Gastrocnemius medialis (tissue), 4 donors: Measurements from ENCODE around the gene ARHGAP28. TPM values are rescaled to one million over a fixed set of nuclear protein-coding genes. Genes with fewer than 3 reads are reported as not detected.
"Not testable (repeated sequence)": the region's sequence is repeated elsewhere in the genome, so short reads cannot be mapped to it uniquely, and the experiment has no call there.

ENCODE experiments used
- ATAC-seq, 2 donors: fragments of 150-250 bp; one replicate each; pipeline ENCODE4 v1.9.1; 2016
- DNase-seq, 2 donors: peaks; one replicate each; pipeline ENCODE4 v3.0.0-alpha.2; 2019
- H3K27ac ChIP-seq, 4 donors: fragments of 200-600 bp; sonication (generic); 1 replicate in 1 of 4; 2 replicates in 3 of 4; pipeline ENCODE4 v1.5.1; 2016 to 2018; ENCODE audit warnings: mild to moderate bottlenecking in 2 of 4, moderate library complexity in 1 of 4
- H3K27me3 ChIP-seq, 3 donors: fragments of 200-600 bp; sonication (generic) in 2 of 3; 1 replicate in 1 of 3; 2 replicates in 2 of 3; pipeline versions ENCODE4 v1.5.1 to v1.6.0; 2016 to 2019; ENCODE audit warnings: mild to moderate bottlenecking in 1 of 3, moderate library complexity in 1 of 3
- H3K36me3 ChIP-seq, 2 donors: fragments of 200-600 bp; sonication (generic) in 1 of 2; one replicate each; pipeline ENCODE4 v1.5.1; 2017 to 2018
- H3K4me1 ChIP-seq, 2 donors: fragments of 200-600 bp; sonication (generic) in 1 of 2; one replicate each; pipeline ENCODE4 v1.5.1; 2016 to 2017; ENCODE audit warnings: mild to moderate bottlenecking in 2 of 2
- H3K4me3 ChIP-seq, 4 donors: fragments of 200-600 bp; sonication (generic) in 3 of 4; 1 replicate in 1 of 4; 2 replicates in 3 of 4; pipeline ENCODE4 v1.5.1; 2016 to 2019; ENCODE audit warnings: mild to moderate bottlenecking in 2 of 4
- H3K9me3 ChIP-seq, 3 donors: fragments of 200-600 bp; sonication (generic) in 2 of 3; 1 replicate in 1 of 3; 2 replicates in 2 of 3; pipeline ENCODE4 v1.5.1; 2016 to 2019
- POLR2A ChIP-seq, 2 donors: fragments of 450-650 bp; IDR thresholded peaks; one replicate each; pipeline ENCODE4 v1.6.1; 2017; ENCODE audit warnings: antibody characterized with exemption in 2 of 2, mild to moderate bottlenecking in 2 of 2, moderate library complexity in 2 of 2
- in situ Hi-C, 4 donors: fragments of 200-750 bp; cut with MboI; loops; one replicate each; pipeline versions ENCODE4 v1.15.0 to v1.8.0; 2017; ENCODE audit warnings: low sequenced_read_pairs in 4 of 4
- intact Hi-C: fragments of 100-400 bp; cut with DNase I; formaldehyde crosslinking; loops from one replicate; pipeline ENCODE4 v1.15.1; 2023; ENCODE audit warnings: low total_unique reads
- total RNA-seq, 4 donors: library from RNA; depleted of rRNA; stranded (reverse); fragments of >200 nt; gene quantifications; one replicate each; pipeline versions ENCODE4 v1.1.0 to v1.2.3, GENCODE V29; 2016
- TF ChIP-seq, protein P1 (sequence below), 5 experiments: fragments of 450-650 bp in 3 of 5; fragments of 200-600 bp in 2 of 5; sonication (generic) in 2 of 5; IDR thresholded peaks in 4 of 5; conservative IDR thresholded peaks in 1 of 5; 1 replicate in 4 of 5; 2 replicates in 1 of 5; pipeline ENCODE4 v1.5.1; 2016 to 2019; ENCODE audit warnings: antibody characterized with exemption in 5 of 5, mild to moderate bottlenecking in 3 of 5, moderate library complexity in 3 of 5

Gene ARHGAP28
- total RNA-seq, 4 donors from 2014 or later, result 4.6 to 17.9 (median 6.2) TPM

DNA sequence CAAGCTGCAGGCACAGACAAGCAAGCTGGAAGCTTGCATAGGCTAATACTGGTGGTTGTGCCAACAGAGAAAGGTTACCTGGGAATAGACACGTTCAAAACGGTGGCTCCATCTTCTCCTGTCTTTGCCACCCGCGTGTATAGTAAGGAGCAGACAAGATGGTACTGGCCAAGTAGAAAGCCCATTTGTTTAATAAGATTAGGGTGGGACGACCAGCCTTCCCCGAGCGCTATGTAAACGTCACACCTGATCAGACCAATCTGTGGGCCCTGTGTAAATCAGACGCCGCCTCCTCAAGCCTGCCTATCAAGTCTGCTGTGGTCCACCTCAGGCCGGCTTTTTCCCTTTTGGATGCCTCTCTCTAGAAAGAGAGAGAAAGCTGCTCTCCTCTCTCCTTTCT lies 198.8 kb downstream of the ARHGAP28 start:
- H3K4me3 ChIP-seq, result no peak overlapping the region
- ATAC-seq (no peak), DNase-seq (no peak)
- no peaks in the 10 kb centered on the region for H3K27me3 ChIP-seq
- H3K36me3 ChIP-seq, result no peaks in the 10 kb centered on the region
- no peaks in the 10 kb centered on the region for H3K4me1 ChIP-seq
- no peak overlapping the region for H3K27ac ChIP-seq
- H3K9me3 ChIP-seq, result no peaks in the 10 kb centered on the region
- TF ChIP-seq, protein P1, sequence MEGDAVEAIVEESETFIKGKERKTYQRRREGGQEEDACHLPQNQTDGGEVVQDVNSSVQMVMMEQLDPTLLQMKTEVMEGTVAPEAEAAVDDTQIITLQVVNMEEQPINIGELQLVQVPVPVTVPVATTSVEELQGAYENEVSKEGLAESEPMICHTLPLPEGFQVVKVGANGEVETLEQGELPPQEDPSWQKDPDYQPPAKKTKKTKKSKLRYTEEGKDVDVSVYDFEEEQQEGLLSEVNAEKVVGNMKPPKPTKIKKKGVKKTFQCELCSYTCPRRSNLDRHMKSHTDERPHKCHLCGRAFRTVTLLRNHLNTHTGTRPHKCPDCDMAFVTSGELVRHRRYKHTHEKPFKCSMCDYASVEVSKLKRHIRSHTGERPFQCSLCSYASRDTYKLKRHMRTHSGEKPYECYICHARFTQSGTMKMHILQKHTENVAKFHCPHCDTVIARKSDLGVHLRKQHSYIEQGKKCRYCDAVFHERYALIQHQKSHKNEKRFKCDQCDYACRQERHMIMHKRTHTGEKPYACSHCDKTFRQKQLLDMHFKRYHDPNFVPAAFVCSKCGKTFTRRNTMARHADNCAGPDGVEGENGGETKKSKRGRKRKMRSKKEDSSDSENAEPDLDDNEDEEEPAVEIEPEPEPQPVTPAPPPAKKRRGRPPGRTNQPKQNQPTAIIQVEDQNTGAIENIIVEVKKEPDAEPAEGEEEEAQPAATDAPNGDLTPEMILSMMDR (IDR thresholded peaks at IDR 0.05 in 4 of 5, conservative IDR thresholded peaks at IDR 0.05 in 1 of 5), result no peak
- TF ChIP-seq POLR2A (IDR thresholded peaks at IDR 0.05), result no peak
- in situ Hi-C loops (no loop called here), intact Hi-C loops (loop anchor here (10.0 kb wide), 1 partner anchor 246 kb away; no protein-coding TSS in a partner anchor)

DNA sequence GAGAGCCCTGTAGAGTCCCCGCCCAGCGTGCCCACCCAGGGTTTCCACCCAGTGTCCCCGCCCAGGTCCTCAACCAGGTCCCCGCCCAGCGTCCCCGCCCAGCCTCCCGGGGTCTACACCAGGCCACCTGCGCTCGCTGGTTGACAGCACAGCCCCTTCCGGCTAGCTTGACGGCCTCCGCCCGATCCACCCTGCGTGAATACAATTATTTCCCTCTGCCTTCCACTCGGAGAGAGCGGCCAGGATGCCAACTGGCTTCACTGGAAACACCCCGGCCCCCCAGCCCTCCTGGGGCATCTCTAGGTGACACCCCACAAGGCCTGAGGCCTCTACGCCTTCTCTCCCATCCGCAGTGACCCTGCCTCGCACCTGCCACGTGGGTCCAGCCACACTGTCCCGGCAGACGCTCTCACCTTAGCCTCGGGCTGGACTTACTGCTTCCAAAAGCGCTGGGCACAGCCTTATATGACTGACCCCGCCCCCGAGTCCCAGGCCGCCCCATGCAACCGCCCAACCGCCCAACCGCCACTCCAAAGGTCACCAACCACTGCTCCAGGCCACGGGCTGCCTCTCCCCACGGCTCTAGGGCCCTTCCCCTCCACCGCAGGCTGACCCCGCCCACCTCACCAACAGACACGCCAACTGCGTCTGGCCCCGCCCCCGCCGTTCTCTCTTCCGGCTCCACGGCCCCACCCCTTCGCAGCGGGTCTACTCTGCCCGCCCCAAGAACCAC lies 200.0 kb downstream of the ARHGAP28 start:
- in situ Hi-C loops, result no loop called here
- H3K36me3 ChIP-seq, result no peaks in the 10 kb centered on the region
- no peaks in the 10 kb centered on the region for H3K4me1 ChIP-seq
- no peaks in the 10 kb centered on the region for H3K9me3 ChIP-seq
- DNase-seq (no peak), ATAC-seq (no peak)
- H3K27me3 ChIP-seq, result no peaks in the 10 kb centered on the region
- H3K27ac ChIP-seq, result no peak overlapping the region
- intact Hi-C loops, result loop anchor here (10.0 kb wide), 1 partner anchor 245 kb away; no protein-coding TSS in a partner anchor
- no peak overlapping the region for H3K4me3 ChIP-seq
- TF ChIP-seq, protein P1 (IDR thresholded peaks at IDR 0.05 in 4 of 5, conservative IDR thresholded peaks at IDR 0.05 in 1 of 5), result no peak
- TF ChIP-seq POLR2A (IDR thresholded peaks at IDR 0.05), result no peak

DNA sequence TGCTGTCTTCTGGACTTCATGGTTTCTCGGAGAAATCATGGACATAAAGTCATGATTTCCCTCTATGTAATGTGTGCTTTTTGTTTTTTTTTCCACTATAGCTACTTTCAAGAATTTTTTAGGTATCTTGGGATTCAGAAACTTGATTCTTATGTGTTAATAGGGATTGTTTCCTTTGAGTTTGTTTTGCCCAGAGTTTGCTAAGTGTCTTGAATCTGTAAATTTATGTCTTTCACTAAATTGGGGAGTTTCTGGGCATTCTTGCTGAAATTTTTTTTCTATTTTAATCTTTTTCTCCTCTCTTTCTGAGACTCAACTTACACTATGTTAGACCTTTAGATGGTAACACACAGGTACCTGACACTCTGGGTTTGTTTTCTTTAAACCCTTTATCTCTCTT lies 205.3 kb downstream of the ARHGAP28 start:
- in situ Hi-C loops (no loop called here), intact Hi-C loops (no loop called here)
- ATAC-seq, result no peak
- Histone ChIP-seq H3K27me3 (no peaks in the 10 kb centered on the region), H3K4me1 (no peaks in the 10 kb centered on the region), H3K9me3 (no peaks in the 10 kb centered on the region), H3K4me3 (no peak overlapping the region), H3K36me3 (no peaks in the 10 kb centered on the region), H3K27ac (no peak overlapping the region)
- TF ChIP-seq POLR2A (IDR thresholded peaks at IDR 0.05), result no peak
- TF ChIP-seq, protein P1 (IDR thresholded peaks at IDR 0.05 in 4 of 5, conservative IDR thresholded peaks at IDR 0.05 in 1 of 5), result no peak
- DNase-seq, result no peak

DNA sequence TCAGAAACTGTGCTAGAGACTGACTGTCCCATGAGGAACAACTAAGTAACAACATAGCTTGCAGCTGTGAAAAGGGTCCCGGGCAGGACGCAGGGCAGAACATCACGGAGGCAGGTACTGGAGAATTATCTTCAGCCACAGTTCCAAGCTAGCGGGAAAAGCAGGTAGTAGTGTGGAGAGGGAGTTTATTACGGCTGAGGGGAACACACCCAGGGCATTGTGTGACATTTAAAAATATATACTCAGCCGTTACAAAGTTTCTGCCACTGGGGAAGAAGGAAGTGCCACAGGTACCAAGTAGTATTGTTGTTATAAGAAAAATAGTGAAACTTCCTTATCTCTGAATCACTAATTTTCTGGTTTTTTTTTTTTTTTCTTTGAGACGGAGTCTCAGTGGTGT lies 208.5 kb downstream of the ARHGAP28 start:
- DNase-seq (no peak), ATAC-seq (no peak)
- no peak for TF ChIP-seq POLR2A (IDR thresholded peaks at IDR 0.05)
- TF ChIP-seq, protein P1 (IDR thresholded peaks at IDR 0.05 in 4 of 5, conservative IDR thresholded peaks at IDR 0.05 in 1 of 5), result no peak
- no peaks in the 10 kb centered on the region for H3K4me1 ChIP-seq
- intact Hi-C loops, result no loop called here
- in situ Hi-C loops, result no loop called here
- H3K27ac ChIP-seq, result no peak overlapping the region
- H3K27me3 ChIP-seq, result peaks cover 0 to 2% (median 0%) of the 10 kb centered on the region in 3 donors
- H3K4me3 ChIP-seq, result no peak overlapping the region
- H3K9me3 ChIP-seq, result no peaks in the 10 kb centered on the region
- H3K36me3 ChIP-seq, result no peaks in the 10 kb centered on the region

GRCh38 chr18:6938403-6938802 lies 208.9 kb downstream of the ARHGAP28 start:
- H3K27me3 ChIP-seq, DNase-seq, in situ Hi-C loops, intact Hi-C loops, H3K4me3 ChIP-seq, H3K27ac ChIP-seq, ATAC-seq, H3K4me1 ChIP-seq, H3K9me3 ChIP-seq, H3K36me3 ChIP-seq: not testable (repeated sequence)
